ENCODE measurements around the gene CD2BP2. TPM values are rescaled to one million over a fixed set of nuclear protein-coding genes. Genes with fewer than 3 reads are reported as not detected.
A peak's percentile ranks its signal among the peaks of the same experiment; 100 is the strongest.

Gene CD2BP2
- total and polyA plus RNA-seq, 2 of the 13 experiments (the other 11 are each of a cell fraction or from before 2014, with no cell fraction given) = 24.9 to 54.6 TPM

GRCh38 chr16:30355144-30355953, at the start of gene CD2BP2 (continued):
- TF ChIP-seq, protein P1, sequence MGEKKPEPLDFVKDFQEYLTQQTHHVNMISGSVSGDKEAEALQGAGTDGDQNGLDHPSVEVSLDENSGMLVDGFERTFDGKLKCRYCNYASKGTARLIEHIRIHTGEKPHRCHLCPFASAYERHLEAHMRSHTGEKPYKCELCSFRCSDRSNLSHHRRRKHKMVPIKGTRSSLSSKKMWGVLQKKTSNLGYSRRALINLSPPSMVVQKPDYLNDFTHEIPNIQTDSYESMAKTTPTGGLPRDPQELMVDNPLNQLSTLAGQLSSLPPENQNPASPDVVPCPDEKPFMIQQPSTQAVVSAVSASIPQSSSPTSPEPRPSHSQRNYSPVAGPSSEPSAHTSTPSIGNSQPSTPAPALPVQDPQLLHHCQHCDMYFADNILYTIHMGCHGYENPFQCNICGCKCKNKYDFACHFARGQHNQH (CRISPR knock-in tag; IDR thresholded peaks at IDR 0.05) = no peak; the same call in 1 of the 2 replicates
- peak; percentile 95 for TF ChIP-seq SPEN (CRISPR knock-in tag; IDR thresholded peaks at IDR 0.05; ENCODE audit: low read depth)
- TF ChIP-seq PHF5A (CRISPR knock-in tag; IDR thresholded peaks at IDR 0.05; ENCODE audit: low read depth, unreplicated experiment) = peak; percentile 84
- TF ChIP-seq PHB2 (IDR thresholded peaks at IDR 0.05; ENCODE audit: partially characterized antibody) = no peak
- peak; percentile 50; the same call in 1 of the 2 replicates for TF ChIP-seq GATA4 (IDR thresholded peaks at IDR 0.05; ENCODE audit: borderline replicate concordance, low read depth)
- peak; percentile 80; the same call in 1 of the 2 replicates for TF ChIP-seq NKX3-1 (CRISPR knock-in tag; IDR thresholded peaks at IDR 0.05)
- TF ChIP-seq ATAD3A (CRISPR knock-in tag; IDR thresholded peaks at IDR 0.05) = no peak
- peak; percentile 94 for TF ChIP-seq HINFP (CRISPR knock-in tag; IDR thresholded peaks at IDR 0.05; ENCODE audit: low read depth)
- TF ChIP-seq ZNF543 (CRISPR knock-in tag; IDR thresholded peaks at IDR 0.05) = peak; percentile 88; the same call in 1 of the 2 replicates
- TF ChIP-seq GABPB1 (CRISPR knock-in tag; IDR thresholded peaks at IDR 0.05) = peak; percentile 98
- 0 out of 2 replicates have a peak, but pooled peaks have one; percentile 29 for TF ChIP-seq BCL6 (CRISPR knock-in tag; IDR thresholded peaks at IDR 0.05)
- no peak for TF ChIP-seq ZNF549 (CRISPR knock-in tag; IDR thresholded peaks at IDR 0.05)
- TF ChIP-seq DNMT1 (CRISPR knock-in tag; IDR thresholded peaks at IDR 0.05) = no peak
- TF ChIP-seq MED8 (CRISPR knock-in tag; IDR thresholded peaks at IDR 0.05; ENCODE audit: insufficient replicate concordance) = peak; percentile 65
- peak; percentile 82 for TF ChIP-seq SALL1 (CRISPR knock-in tag; IDR thresholded peaks at IDR 0.05)
- peak; percentile 96 for TF ChIP-seq HOXA3 (CRISPR knock-in tag; IDR thresholded peaks at IDR 0.05)
- TF ChIP-seq SKI (IDR thresholded peaks at IDR 0.05; ENCODE audit: partially characterized antibody) = no peak
- peak; percentile 87; the same call in 1 of the 2 replicates for TF ChIP-seq ZNF414 (CRISPR knock-in tag; IDR thresholded peaks at IDR 0.05)
- TF ChIP-seq ZNF34 (CRISPR knock-in tag; IDR thresholded peaks at IDR 0.05; ENCODE audit: borderline replicate concordance) = peak; percentile 92
- peak; percentile 100 for TF ChIP-seq NR2C2 (CRISPR knock-in tag; IDR thresholded peaks at IDR 0.05; ENCODE audit: borderline replicate concordance)
- TF ChIP-seq, protein P2, sequence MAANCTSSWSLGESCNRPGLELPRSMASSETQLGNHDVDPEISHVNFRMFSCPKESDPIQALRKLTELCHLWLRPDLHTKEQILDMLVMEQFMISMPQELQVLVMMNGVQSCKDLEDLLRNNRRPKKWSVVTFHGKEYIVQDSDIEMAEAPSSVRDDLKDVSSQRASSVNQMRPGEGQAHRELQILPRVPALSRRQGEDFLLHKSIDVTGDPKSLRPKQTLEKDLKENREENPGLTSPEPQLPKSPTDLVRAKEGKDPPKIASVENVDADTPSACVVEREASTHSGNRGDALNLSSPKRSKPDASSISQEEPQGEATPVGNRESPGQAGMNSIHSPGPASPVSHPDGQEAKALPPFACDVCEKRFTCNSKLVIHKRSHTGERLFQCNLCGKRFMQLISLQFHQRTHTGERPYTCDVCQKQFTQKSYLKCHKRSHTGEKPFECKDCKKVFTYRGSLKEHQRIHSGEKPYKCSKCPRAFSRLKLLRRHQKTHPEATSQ (CRISPR knock-in tag; IDR thresholded peaks at IDR 0.05; ENCODE audit: borderline replicate concordance) = 0 out of 2 replicates have a peak, but pooled peaks have one; percentile 35
- peak; percentile 99 for TF ChIP-seq CREB1 (IDR thresholded peaks at IDR 0.05)
- peak; percentile 97 for TF ChIP-seq CREB1 (CRISPR knock-in tag; IDR thresholded peaks at IDR 0.05)
- no peak; the same call in 1 of the 2 replicates for TF ChIP-seq ZSCAN25 (CRISPR knock-in tag; IDR thresholded peaks at IDR 0.05)
- TF ChIP-seq ZNF737 (CRISPR knock-in tag; IDR thresholded peaks at IDR 0.05; ENCODE audit: borderline replicate concordance) = no peak
- no peak for TF ChIP-seq TSC22D2 (CRISPR knock-in tag; IDR thresholded peaks at IDR 0.05; ENCODE audit: borderline replicate concordance)
